IMR-90 (cell line): ENCODE measurements around the gene ZBTB47. TPM values are rescaled to one million over a fixed set of nuclear protein-coding genes. Genes with fewer than 3 reads are reported as not detected.

ENCODE experiments used
- ATAC-seq: fragments of 200-7000 bp; cut with Tn5 transposase; 2 replicates; pipeline ENCODE4 v1.9.1; 2020; ENCODE audit warnings: low read depth, mild to moderate bottlenecking, moderate library complexity
- BruUV-seq: library from RNA; stranded (reverse); fragments of 400-500 nt; replicated peaks from 2 replicates; lab custom pipeline; 2021; lab: Mats Ljungman, UMichigan
- CTCF ChIA-PET: fragments of 300-600 bp; formaldehyde crosslinking; extraction: SDS; loops from one replicate; lab custom pipeline; 2021; ENCODE audit warnings: antibody characterized with exemption; lab: Yijun Ruan, JAX
- POLR2A ChIA-PET: fragments of 300-600 bp; sonication (Branson Sonifier 250); formaldehyde crosslinking; loops from one replicate; lab custom pipeline; 2022; ENCODE audit warnings: antibody characterized with exemption; ENCODE audit not compliant: unreplicated experiment; lab: Charles Lee
- DNase-seq: peaks from one replicate; pipeline ENCODE4 v3.0.0; 2013
- H2AFZ ChIP-seq: replicated peaks from 2 replicates; pipeline ENCODE3; 2013; ENCODE audit warnings: low read length, mild to moderate bottlenecking; ENCODE audit not compliant: poor library complexity
- H2AK5ac ChIP-seq: 2 replicates; pipeline ENCODE4 v1.6.1; 2013; ENCODE audit warnings: low read depth, low read length, inconsistent platforms
- H2AK9ac ChIP-seq: replicated peaks from 2 replicates; pipeline ENCODE3; 2013; ENCODE audit warnings: mild to moderate bottlenecking, low read depth, low read length, moderate library complexity; ENCODE audit not compliant: poor library complexity
- H2BK120ac ChIP-seq: 2 replicates; pipeline ENCODE4 v1.6.1; 2013; ENCODE audit warnings: low read depth, low read length, inconsistent platforms
- H2BK15ac ChIP-seq: 3 replicates; pipeline ENCODE4 v1.6.1; 2013; ENCODE audit warnings: low read depth, low read length, inconsistent platforms
- H2BK20ac ChIP-seq: 2 replicates; pipeline ENCODE4 v1.6.1; 2013; ENCODE audit warnings: low read depth, mild to moderate bottlenecking, inconsistent platforms, low read length, moderate library complexity
- H2BK5ac ChIP-seq: 2 replicates; pipeline ENCODE4 v1.6.1; 2013; ENCODE audit warnings: mild to moderate bottlenecking, low read depth, low read length, inconsistent platforms; ENCODE audit not compliant: poor library complexity, severe bottlenecking
- H3K14ac ChIP-seq: replicated peaks from 2 replicates; pipeline ENCODE4 v1.6.1; 2013; ENCODE audit warnings: low read depth, low read length, inconsistent platforms
- H3K18ac ChIP-seq: 2 replicates; pipeline ENCODE4 v1.6.1; 2013; ENCODE audit warnings: low read depth, low read length, control low read depth
- H3K23ac ChIP-seq: 2 replicates; pipeline ENCODE4 v1.6.1; 2013; ENCODE audit warnings: low read depth, low read length, inconsistent platforms
- H3K27ac ChIP-seq: 2 replicates; pipeline ENCODE4 v1.5.1; 2013; ENCODE audit warnings: mild to moderate bottlenecking, control low read depth, low read length; ENCODE audit not compliant: insufficient read depth
- H3K27me3 ChIP-seq: 2 replicates; pipeline ENCODE4 v1.6.1; 2013; ENCODE audit warnings: low read length; ENCODE audit not compliant: control insufficient read depth, insufficient read depth
- H3K36me3 ChIP-seq: 2 replicates; pipeline ENCODE4 v1.6.1; 2013; ENCODE audit warnings: low read length, mixed read lengths; ENCODE audit not compliant: control insufficient read depth, insufficient read depth
- H3K4ac ChIP-seq: 2 replicates; pipeline ENCODE4 v1.6.1; 2013; ENCODE audit warnings: low read depth, low read length, inconsistent platforms
- H3K4me1 ChIP-seq: 2 replicates; pipeline ENCODE4 v1.6.1; 2013; ENCODE audit warnings: low read length, mixed read lengths; ENCODE audit not compliant: control insufficient read depth, insufficient read depth
- H3K4me2 ChIP-seq: 2 replicates; pipeline ENCODE4 v1.6.1; 2013; ENCODE audit warnings: low read depth, mild to moderate bottlenecking, control low read depth, low read length, moderate library complexity
- H3K4me3 ChIP-seq: 2 replicates; pipeline ENCODE4 v1.5.1; 2013; ENCODE audit warnings: low read depth, mild to moderate bottlenecking, control low read depth, low read length, moderate library complexity; ENCODE audit not compliant: insufficient read depth
- H3K56ac ChIP-seq: 2 replicates; pipeline ENCODE4 v1.6.1; 2013; ENCODE audit warnings: low read length, inconsistent platforms; ENCODE audit not compliant: insufficient read depth; ENCODE audit errors: extremely low read depth
- H3K79me1 ChIP-seq, 2 experiments: 2 replicates each; pipeline ENCODE4 v1.6.1; 2013; ENCODE audit warnings: low read length in 2 of 2, inconsistent platforms in 1 of 2, low read depth in 1 of 2
- H3K9ac ChIP-seq: 2 replicates; pipeline ENCODE4 v1.6.1; 2013; ENCODE audit warnings: low read depth, low read length, control low read depth
- H3K9me1 ChIP-seq: 2 replicates; pipeline ENCODE4 v1.6.1; 2013; ENCODE audit warnings: low read length, inconsistent platforms; ENCODE audit not compliant: insufficient read depth
- H3K9me3 ChIP-seq: 2 replicates; pipeline ENCODE4 v1.6.1; 2013; ENCODE audit warnings: low read length; ENCODE audit not compliant: control insufficient read depth, insufficient read depth
- H4K20me1 ChIP-seq: 2 replicates; pipeline ENCODE4 v1.6.1; 2013; ENCODE audit warnings: low read length, inconsistent platforms; ENCODE audit not compliant: insufficient read depth
- H4K5ac ChIP-seq: 2 replicates; pipeline ENCODE4 v1.6.1; 2013; ENCODE audit warnings: mild to moderate bottlenecking, low read depth, low read length, control low read depth
- H4K8ac ChIP-seq, 2 experiments: 2 replicates each; pipeline ENCODE4 v1.6.1; 2013; ENCODE audit warnings: low read depth in 2 of 2, low read length in 2 of 2, control low read depth in 1 of 2, inconsistent platforms in 1 of 2
- H4K91ac ChIP-seq: 2 replicates; pipeline ENCODE4 v1.6.1; 2013; ENCODE audit warnings: low read depth, low read length, inconsistent platforms; ENCODE audit not compliant: insufficient read depth
- CEBPB ChIP-seq: IDR thresholded peaks from 2 replicates; pipeline ENCODE4 v1.6.1; 2012; ENCODE audit warnings: low read depth, low read length, improper control_type of control experiment
- CTCF ChIP-seq: conservative IDR thresholded peaks from 2 replicates; pipeline ENCODE4 v1.5.1; 2012; ENCODE audit warnings: mild to moderate bottlenecking, low read depth, low read length, improper control_type of control experiment
- POLR2A ChIP-seq: IDR thresholded peaks from 2 replicates; pipeline ENCODE4 v1.6.1; 2012; ENCODE audit warnings: mild to moderate bottlenecking, low read depth, low read length
- RAD21 ChIP-seq: IDR thresholded peaks from 2 replicates; pipeline ENCODE4 v1.6.1; 2012; ENCODE audit warnings: low read length, improper control_type of control experiment
- RCOR1 ChIP-seq: IDR thresholded peaks from 2 replicates; pipeline ENCODE4 v1.6.1; 2012; ENCODE audit warnings: mild to moderate bottlenecking, low read length, improper control_type of control experiment; ENCODE audit not compliant: insufficient replicate concordance
- RFX5 ChIP-seq: IDR thresholded peaks from 2 replicates; pipeline ENCODE4 v1.8.0; 2012; ENCODE audit warnings: low read depth, mild to moderate bottlenecking, low read length, moderate library complexity
- WGBS, 2 experiments: methylation state at CpG; one replicate each; pipeline versions ENCODE4 v1.1.5 to v1.1.7; 2013; ENCODE audit warnings: missing lambda C conversion rate in 2 of 2; ENCODE audit not compliant: insufficient read length in 1 of 2; ENCODE audit errors: extremely low coverage in 2 of 2; 5-methylcytosine and 5-hydroxymethylcytosine counted together
- dilution Hi-C: fragments of 300-500 bp; cut with HindIII; formaldehyde crosslinking; loops from one replicate; pipeline ENCODE4 v1.14.3; 2018; ENCODE audit warnings: low sequenced_read_pairs; ENCODE audit not compliant: unreplicated experiment
- in situ Hi-C: fragments of 300-500 bp; cut with MboI; formaldehyde crosslinking; loops from 3 replicates; pipeline ENCODE4 v1.14.3; 2019; ENCODE audit warnings: low sequenced_read_pairs, inconsistent platforms, mixed read lengths
- intact Hi-C: fragments of 100-400 bp; cut with micrococcal nuclease; formaldehyde crosslinking; loops from 2 replicates; pipeline ENCODE4 v1.10.0; 2022
- polyA plus RNA-seq, 3 experiments: library from polyadenylated mRNA; depleted of rRNA; stranded (reverse); fragments of >200 nt; gene quantifications; 2 replicates each; pipeline ENCODE4 v1.2.3, GENCODE V29; 2012; ENCODE audit warnings: low replicate concordance in 1 of 3
- total RNA-seq: library from RNA; depleted of rRNA; stranded (reverse); fragments of >200 nt; gene quantifications from 2 replicates; pipeline ENCODE4 v1.2.3, GENCODE V29; 2012

Gene ZBTB47
- total and polyA plus RNA-seq, 2 of the 4 experiments (the other 2 are of a cell fraction), result 10.9 to 16.8 TPM

GRCh38 chr3:42702066-42702951, 48.8 kb downstream of the ZBTB47 start, which contains the start of gene HHATL (continued):
- no peak for TF ChIP-seq CTCF

- no peak for DNase-seq
- H3K4me3 ChIP-seq, result no peak overlapping the region
- H3K9me1 ChIP-seq, result no peaks in the 10 kb centered on the region; the same call in 1 of the 2 replicates
Observed at GRCh38 chr3:42702982-42703694, 49.6 kb downstream of the ZBTB47 start.

More at GRCh38 chr3:42702982-42703694, 49.6 kb downstream of the ZBTB47 start:
- no peak overlapping the region for H2BK20ac ChIP-seq
- H2AFZ ChIP-seq, result no peak overlapping the region
- 40% methylated on average over 1 of the region's 6 CpGs; no CpG with 5 or more reads in 1 of the 2 experiments for WGBS, 2 experiments
- in situ Hi-C loops, result no loop called here
- peaks cover 42% of the 10 kb centered on the region for H3K27me3 ChIP-seq
- no peak overlapping the region for H2AK5ac ChIP-seq
- H3K4me2 ChIP-seq, result no peak overlapping the region
- H3K9me3 ChIP-seq, result no peaks in the 10 kb centered on the region
- no peak overlapping the region for H2BK5ac ChIP-seq
- TF ChIP-seq RFX5, result no peak
- no peak for TF ChIP-seq POLR2A
- TF ChIP-seq RCOR1, result no peak
- no peak for TF ChIP-seq RAD21
- no peak for TF ChIP-seq CEBPB
- TF ChIP-seq CTCF, result no peak
- H3K18ac ChIP-seq, result no peak overlapping the region
- H2BK120ac ChIP-seq, result no peak overlapping the region
- no peak overlapping the region for H3K27ac ChIP-seq
- no peak overlapping the region for H3K9ac ChIP-seq
- no peak overlapping the region for H3K4ac ChIP-seq
- no peak overlapping the region for H2BK15ac ChIP-seq
- POLR2A ChIA-PET, result no interaction called here
- no peak overlapping the region for H3K23ac ChIP-seq
- CTCF ChIA-PET, result no interaction called here
- no peak overlapping the region for H3K56ac ChIP-seq
- no peak overlapping the region for H4K91ac ChIP-seq
- no peak overlapping the region for H4K8ac ChIP-seq
- no peak overlapping the region for H3K14ac ChIP-seq
- dilution Hi-C loops, result no loop called here
- no peaks in the 10 kb centered on the region for H3K36me3 ChIP-seq
- H2AK9ac ChIP-seq, result no peak overlapping the region
- no peak for ATAC-seq
- intact Hi-C loops, result no loop called here
- no peak overlapping the region for H4K5ac ChIP-seq
- BruUV-seq, result no TSS peak
- no peaks in the 10 kb centered on the region for H3K79me1 ChIP-seq
- no peaks in the 10 kb centered on the region; the same call in none of the 2 replicates for H4K20me1 ChIP-seq
- H3K4me1 ChIP-seq, result no peaks in the 10 kb centered on the region
